HG03039 (cell line): Measurements from ENCODE around the gene SVIL.
"Not testable (repeated sequence)": the region's sequence is repeated elsewhere in the genome, so short reads cannot be mapped to it uniquely, and the experiment has no call there.

Experiments
- ATAC-seq: cut with Tn5 transposase; IDR thresholded peaks from one replicate; pipeline ENCODE4 v1.9.1; 2021; ENCODE audit warnings: mild to moderate bottlenecking, moderate library complexity; ENCODE audit not compliant: unreplicated experiment

SVIL gene

GRCh38 chr10:29522061-29522855, 112.5 kb downstream of the SVIL start:
- ATAC-seq, result no peak

- ATAC-seq, result no peak
These were observed 115.1 kb downstream of the SVIL start for GRCh38 chr10:29519659-29520058.

GRCh38 chr10:29517352-29517923, 117.3 kb downstream of the SVIL start:
- ATAC-seq, result no peak

- ATAC-seq, result not testable (repeated sequence)
These were observed 118.3 kb downstream of the SVIL start for GRCh38 chr10:29516309-29516932.

- ATAC-seq, result not testable (repeated sequence)
These were observed 118.9 kb downstream of the SVIL start for GRCh38 chr10:29515879-29516278.

GRCh38 chr10:29515104-29515503, 119.7 kb downstream of the SVIL start:
- not testable (repeated sequence) for ATAC-seq

- ATAC-seq, result no peak
These were observed 120.5 kb downstream of the SVIL start for GRCh38 chr10:29514306-29514705.

GRCh38 chr10:29512425-29512974, 122.3 kb downstream of the SVIL start:
- no peak for ATAC-seq

GRCh38 chr10:29511806-29512205, 123.0 kb downstream of the SVIL start:
- ATAC-seq, result not testable (repeated sequence)

GRCh38 chr10:29510483-29511157, 124.2 kb downstream of the SVIL start:
- ATAC-seq, result not testable (repeated sequence)

- ATAC-seq, result no peak
These were observed 126.1 kb downstream of the SVIL start for GRCh38 chr10:29508554-29509244.

GRCh38 chr10:29507750-29508149, 127.0 kb downstream of the SVIL start:
- ATAC-seq, result not testable (repeated sequence)

GRCh38 chr10:29506324-29506921, 128.3 kb downstream of the SVIL start:
- not testable (repeated sequence) for ATAC-seq

GRCh38 chr10:29502351-29502750, 132.4 kb downstream of the SVIL start:
- no peak for ATAC-seq

- no peak for ATAC-seq
These were observed 133.1 kb downstream of the SVIL start for GRCh38 chr10:29501692-29502091.

GRCh38 chr10:29499993-29500537, 134.7 kb downstream of the SVIL start:
- no peak for ATAC-seq

- ATAC-seq, result peak; percentile 54
These were observed 138.2 kb downstream of the SVIL start for GRCh38 chr10:29496341-29497162.

GRCh38 chr10:29495366-29495765, 139.4 kb downstream of the SVIL start:
- no peak for ATAC-seq

GRCh38 chr10:29493697-29494096, 141.1 kb downstream of the SVIL start:
- ATAC-seq, result no peak
